ENCODE data around the gene CDADC1.

Gene CDADC1

DNA sequence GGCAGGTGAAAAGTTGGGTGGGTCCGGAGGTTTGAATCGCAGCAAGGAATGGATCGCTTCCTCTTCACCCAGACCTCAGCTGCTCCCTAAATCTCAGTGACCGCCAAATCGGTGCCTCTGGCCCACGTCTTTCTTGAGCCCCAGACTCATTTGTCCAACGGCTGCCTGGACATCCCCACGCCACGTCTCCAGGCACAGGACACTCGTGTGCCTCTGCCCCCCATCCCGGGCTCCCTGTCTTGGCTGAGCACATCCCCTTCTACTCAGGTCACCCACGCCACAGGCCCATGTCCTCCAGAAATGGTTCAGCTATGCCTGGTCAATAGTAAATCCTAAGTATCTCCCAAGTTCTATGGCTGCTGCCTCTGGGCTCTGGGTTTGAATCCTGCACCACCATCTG, 56.6 kb downstream of the CDADC1 start:
- no peak for TF ChIP-seq CTCF (IDR thresholded peaks at IDR 0.05; ENCODE audit: low read depth, low read length)
- H3K4me3 ChIP-seq (ENCODE audit: low read depth, low read length) = no peak overlapping the region

DNA sequence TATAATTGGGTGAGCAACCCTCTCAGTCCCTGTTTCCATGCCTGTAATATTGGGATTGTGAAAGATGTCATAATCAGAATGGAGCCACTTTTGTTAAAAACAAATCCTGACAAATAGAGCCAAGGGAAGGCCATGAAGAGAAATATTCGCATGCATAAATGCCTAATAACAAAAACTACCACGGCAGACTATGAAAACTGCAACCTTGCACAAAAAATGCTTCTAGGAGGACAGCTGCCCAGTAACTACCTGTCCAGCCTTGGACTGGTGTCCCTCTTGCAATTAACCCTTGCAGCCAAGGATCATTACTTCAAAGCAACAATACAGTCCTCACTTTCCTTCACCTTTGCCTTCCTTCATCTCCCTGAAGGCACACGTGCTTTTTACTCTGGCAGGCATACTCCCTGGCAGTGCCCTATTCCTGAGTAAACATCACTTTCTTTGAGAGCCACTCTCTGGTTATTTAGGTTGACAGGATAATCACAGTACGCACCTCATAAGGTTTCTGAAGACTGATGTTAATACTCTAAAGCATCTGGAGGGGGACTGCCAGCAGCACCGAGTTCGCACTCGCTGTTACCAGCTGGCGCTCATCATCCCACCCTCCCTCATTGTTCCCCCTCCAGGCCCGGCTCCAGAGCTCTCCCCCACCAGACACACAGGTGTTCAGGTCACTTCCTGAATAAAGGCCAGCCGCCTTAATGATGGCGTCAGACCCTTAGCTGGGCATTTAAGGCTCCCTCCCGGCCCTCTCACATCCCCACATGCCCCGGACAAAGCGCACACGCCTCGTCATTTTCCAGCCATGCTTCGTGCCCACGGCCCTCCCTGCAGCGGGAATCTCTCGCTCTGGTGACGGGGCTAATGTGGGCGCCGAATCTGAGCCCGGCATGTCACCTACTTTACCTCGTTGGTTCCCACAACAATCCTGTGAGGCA, 57.3 kb downstream of the CDADC1 start:
- TF ChIP-seq CTCF (IDR thresholded peaks at IDR 0.05; ENCODE audit: low read depth, low read length) = no peak
- no peak overlapping the region for H3K4me3 ChIP-seq (ENCODE audit: low read depth, low read length)

DNA sequence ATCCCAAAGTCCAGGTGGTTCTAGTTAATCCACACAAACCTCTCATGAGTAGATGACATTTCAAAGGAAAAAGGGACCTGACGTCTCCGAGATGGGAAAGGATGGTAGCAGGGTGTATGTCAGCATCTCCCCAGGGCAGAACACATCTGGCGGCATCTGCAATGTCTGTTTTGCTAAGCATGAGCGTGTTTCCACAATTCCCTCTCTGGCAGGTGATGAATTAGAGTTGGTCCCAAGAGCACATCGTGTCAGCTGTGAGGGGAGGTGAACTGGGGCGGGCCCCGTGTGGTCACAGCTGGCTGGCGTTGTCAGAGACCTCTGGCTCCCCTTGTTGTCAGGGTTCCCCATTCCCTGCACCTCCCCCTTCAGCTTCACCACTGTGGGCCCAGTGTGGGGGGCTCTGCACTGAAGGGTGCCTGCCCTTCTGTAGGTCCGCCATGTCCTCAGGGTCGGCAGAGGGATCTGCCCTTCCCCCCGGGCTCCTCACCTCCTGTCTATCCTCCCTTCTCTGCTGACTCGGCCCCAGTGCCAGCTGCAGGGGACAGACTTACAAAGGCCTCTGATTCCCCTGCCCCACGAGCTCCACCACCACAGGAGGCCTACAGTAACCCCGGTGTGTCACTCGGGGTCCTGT, 58.2 kb downstream of the CDADC1 start:
- H3K4me3 ChIP-seq (ENCODE audit: low read depth, low read length) = no peak overlapping the region
- TF ChIP-seq CTCF (IDR thresholded peaks at IDR 0.05; ENCODE audit: low read depth, low read length) = no peak

DNA sequence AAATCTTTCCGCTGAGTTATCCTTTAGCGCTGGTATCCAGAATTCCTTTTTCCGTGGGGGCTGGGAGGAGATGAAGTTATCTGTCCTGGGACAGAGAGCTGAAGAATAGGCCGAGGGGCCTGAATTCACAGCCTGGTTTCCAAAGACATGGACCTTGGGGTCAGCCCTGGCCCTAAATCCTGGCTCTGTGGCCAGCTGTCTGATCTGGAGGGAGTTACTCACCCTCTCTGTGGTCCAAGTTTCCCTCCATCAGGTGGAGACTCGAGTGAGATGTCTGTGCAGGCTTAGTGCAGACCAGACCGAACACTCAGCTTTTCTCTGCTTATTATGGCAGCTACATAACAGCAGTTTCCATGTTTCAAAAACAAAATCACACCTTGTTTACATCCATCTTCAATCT, 59.6 kb downstream of the CDADC1 start:
- no peak overlapping the region for H3K4me3 ChIP-seq (ENCODE audit: low read depth, low read length)
- TF ChIP-seq CTCF (IDR thresholded peaks at IDR 0.05; ENCODE audit: low read depth, low read length) = no peak

DNA sequence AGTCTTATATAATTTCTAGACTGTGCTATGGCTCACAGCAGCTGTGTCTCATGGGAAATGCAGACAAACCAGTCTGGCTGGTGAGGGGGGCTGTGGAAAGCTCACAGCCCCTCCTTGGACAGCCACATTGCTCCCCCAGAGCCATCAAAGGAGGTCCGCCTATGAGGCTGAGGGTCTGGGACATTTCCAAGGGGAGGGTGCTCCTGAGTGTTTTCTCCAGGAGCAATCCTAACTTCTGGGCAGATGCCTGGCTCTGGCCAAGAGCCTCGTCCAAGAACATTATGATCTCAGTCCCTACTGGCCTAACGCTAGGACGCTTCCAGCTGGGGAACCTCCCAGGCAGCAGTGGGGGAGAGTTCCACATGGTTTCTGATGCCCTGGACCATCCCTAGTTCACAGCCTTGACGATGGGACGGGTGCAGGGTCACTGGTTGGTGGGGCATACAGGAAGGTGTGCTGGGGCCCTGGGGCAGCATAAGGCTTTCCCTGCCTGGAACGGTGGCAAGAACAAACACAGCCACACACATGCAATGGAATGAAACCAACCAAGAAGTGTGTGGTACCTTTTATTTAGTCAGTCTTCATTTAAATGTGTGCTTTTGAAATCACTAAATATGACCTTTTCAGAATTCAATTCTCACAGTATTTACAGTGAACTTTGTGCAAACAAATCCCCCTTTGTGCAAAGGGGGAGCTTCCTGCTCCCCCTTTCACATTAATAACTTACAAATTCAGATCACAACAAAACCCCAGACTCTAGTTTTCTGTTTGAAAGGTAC, 60.6 kb downstream of the CDADC1 start:
- TF ChIP-seq CTCF (IDR thresholded peaks at IDR 0.05; ENCODE audit: low read depth, low read length) = no peak
- no peak overlapping the region for H3K4me3 ChIP-seq (ENCODE audit: low read depth, low read length)

DNA sequence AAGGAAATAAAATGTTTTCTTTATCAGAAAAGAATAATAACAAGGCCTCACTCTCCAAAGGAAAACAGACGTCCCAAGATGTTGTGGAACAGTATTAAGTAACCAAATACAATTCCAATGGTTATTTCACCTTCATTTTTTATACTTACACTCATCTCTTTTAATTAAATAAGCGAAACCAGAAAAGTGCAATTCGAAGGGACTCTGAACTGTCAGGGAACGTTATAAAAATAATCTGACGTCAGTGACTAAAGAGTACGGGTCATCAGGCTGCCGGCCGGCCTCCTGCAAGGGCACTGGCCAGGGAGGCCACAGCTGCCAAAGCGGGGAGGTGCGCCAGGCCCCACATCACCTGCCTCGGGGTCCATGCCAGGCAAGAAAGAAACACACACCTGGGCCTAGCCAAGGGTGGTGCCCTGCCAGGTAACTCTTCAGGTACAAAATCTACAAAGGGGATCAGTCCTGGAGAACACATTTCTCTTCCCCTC, 61.2 kb downstream of the CDADC1 start:
- no peak overlapping the region for H3K4me3 ChIP-seq (ENCODE audit: low read depth, low read length)
- TF ChIP-seq CTCF (IDR thresholded peaks at IDR 0.05; ENCODE audit: low read depth, low read length) = no peak

All from WI38 (cell line).